Body of pancreas (tissue), 4 donors: Measurements from ENCODE around the gene TFIP11. TPM values are rescaled to one million over a fixed set of nuclear protein-coding genes. Genes with fewer than 3 reads are reported as not detected.
"Not testable (repeated sequence)": the region's sequence is repeated elsewhere in the genome, so short reads cannot be mapped to it uniquely, and the experiment has no call there.

Experiments used
- ATAC-seq: fragments of 150-250 bp; one replicate; pipeline ENCODE4 v1.9.1; 2016
- DNase-seq, 4 donors: peaks; one replicate each; pipeline ENCODE4 v3.0.0-alpha.2; 2019
- H3K27ac ChIP-seq, 4 donors: fragments of 200-600 bp; sonication (generic); 1 replicate in 3 of 4; 2 replicates in 1 of 4; pipeline versions ENCODE4 v1.5.1 to v1.6.1; 2016 to 2019; ENCODE audit warnings: mild to moderate bottlenecking in 1 of 4, mixed read lengths in 1 of 4, moderate library complexity in 1 of 4
- H3K27me3 ChIP-seq, 2 donors: fragments of 200-600 bp; sonication (generic); one replicate each; pipeline ENCODE4 v1.6.0; 2016; ENCODE audit warnings: mild to moderate bottlenecking in 1 of 2
- H3K36me3 ChIP-seq, 2 donors: fragments of 200-600 bp; sonication (generic); replicated peaks in 1 of 2; 2 replicates each; pipeline ENCODE4 v1.5.1; 2016; ENCODE audit warnings: low read depth in 2 of 2; ENCODE audit not compliant: insufficient read depth in 1 of 2
- H3K4me1 ChIP-seq: fragments of 200-600 bp; sonication (generic); one replicate; pipeline ENCODE4 v1.6.0; 2016
- H3K4me3 ChIP-seq, 2 donors: fragments of 200-600 bp; sonication (generic); 1 replicate in 1 of 2; 2 replicates in 1 of 2; pipeline ENCODE4 v1.5.1; 2016 to 2019
- H3K9me3 ChIP-seq, 3 donors: fragments of 200-600 bp; sonication (generic); 1 replicate in 2 of 3; 2 replicates in 1 of 3; pipeline ENCODE4 v1.5.1; 2016
- POLR2A ChIP-seq, 3 donors: fragments of 450-650 bp; IDR thresholded peaks; one replicate each; pipeline ENCODE4 v1.6.1; 2016; ENCODE audit warnings: antibody characterized with exemption in 3 of 3, mild to moderate bottlenecking in 2 of 3
- WGBS, 2 donors: methylation state at CpG; one replicate each; pipeline ENCODE4 v1.1.5; 2017; 5-methylcytosine and 5-hydroxymethylcytosine counted together
- intact Hi-C: fragments of 100-400 bp; cut with DNase I; formaldehyde crosslinking; loops from one replicate; pipeline ENCODE4 v1.15.1; 2023
- total RNA-seq, 2 donors: library from RNA; depleted of rRNA; stranded (reverse); fragments of >200 nt; gene quantifications; one replicate each; pipeline ENCODE4 v1.1.0, GENCODE V29; 2016
- TF ChIP-seq, protein P1 (sequence below), 7 experiments: fragments of 450-650 bp in 4 of 7; fragments of 200-600 bp in 3 of 7; sonication (generic) in 3 of 7; IDR thresholded peaks; one replicate each; pipeline ENCODE4 v1.5.1; 2016 to 2019; ENCODE audit warnings: antibody characterized with exemption in 7 of 7

TFIP11 gene
- total RNA-seq, 2 donors from 2014 or later, result 26.2 to 32.3 TPM

GRCh38 chr22:26529345-26529744, 17.1 kb upstream of the TFIP11 start:
- Histone ChIP-seq H3K4me3 (no peak overlapping the region), H3K36me3 (peaks cover 3 to 18% of the 10 kb centered on the region in 2 donors), H3K27me3 (no peaks in the 10 kb centered on the region), H3K9me3 (no peaks in the 10 kb centered on the region), H3K27ac (peak overlapping the region; percentile 77 to 80 (median 78)), H3K4me1 (peaks cover 64% of the 10 kb centered on the region)
- peak; percentile 73 to 84 (median 76) for DNase-seq
- TF ChIP-seq POLR2A (IDR thresholded peaks at IDR 0.05), result no peak
- TF ChIP-seq, protein P1, sequence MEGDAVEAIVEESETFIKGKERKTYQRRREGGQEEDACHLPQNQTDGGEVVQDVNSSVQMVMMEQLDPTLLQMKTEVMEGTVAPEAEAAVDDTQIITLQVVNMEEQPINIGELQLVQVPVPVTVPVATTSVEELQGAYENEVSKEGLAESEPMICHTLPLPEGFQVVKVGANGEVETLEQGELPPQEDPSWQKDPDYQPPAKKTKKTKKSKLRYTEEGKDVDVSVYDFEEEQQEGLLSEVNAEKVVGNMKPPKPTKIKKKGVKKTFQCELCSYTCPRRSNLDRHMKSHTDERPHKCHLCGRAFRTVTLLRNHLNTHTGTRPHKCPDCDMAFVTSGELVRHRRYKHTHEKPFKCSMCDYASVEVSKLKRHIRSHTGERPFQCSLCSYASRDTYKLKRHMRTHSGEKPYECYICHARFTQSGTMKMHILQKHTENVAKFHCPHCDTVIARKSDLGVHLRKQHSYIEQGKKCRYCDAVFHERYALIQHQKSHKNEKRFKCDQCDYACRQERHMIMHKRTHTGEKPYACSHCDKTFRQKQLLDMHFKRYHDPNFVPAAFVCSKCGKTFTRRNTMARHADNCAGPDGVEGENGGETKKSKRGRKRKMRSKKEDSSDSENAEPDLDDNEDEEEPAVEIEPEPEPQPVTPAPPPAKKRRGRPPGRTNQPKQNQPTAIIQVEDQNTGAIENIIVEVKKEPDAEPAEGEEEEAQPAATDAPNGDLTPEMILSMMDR (IDR thresholded peaks at IDR 0.05), result no peak
- ATAC-seq, result peak; percentile 89
- WGBS, 2 donors, result 25 to 29% methylated on average over 2 of the region's 2 CpGs
- intact Hi-C loops, result no loop called here

- 54 to 58% methylated on average over 6 to 9 of the region's 9 CpGs for WGBS, 2 donors
These were observed 16.2 kb upstream of the TFIP11 start for GRCh38 chr22:26528518-26528917.

DNA sequence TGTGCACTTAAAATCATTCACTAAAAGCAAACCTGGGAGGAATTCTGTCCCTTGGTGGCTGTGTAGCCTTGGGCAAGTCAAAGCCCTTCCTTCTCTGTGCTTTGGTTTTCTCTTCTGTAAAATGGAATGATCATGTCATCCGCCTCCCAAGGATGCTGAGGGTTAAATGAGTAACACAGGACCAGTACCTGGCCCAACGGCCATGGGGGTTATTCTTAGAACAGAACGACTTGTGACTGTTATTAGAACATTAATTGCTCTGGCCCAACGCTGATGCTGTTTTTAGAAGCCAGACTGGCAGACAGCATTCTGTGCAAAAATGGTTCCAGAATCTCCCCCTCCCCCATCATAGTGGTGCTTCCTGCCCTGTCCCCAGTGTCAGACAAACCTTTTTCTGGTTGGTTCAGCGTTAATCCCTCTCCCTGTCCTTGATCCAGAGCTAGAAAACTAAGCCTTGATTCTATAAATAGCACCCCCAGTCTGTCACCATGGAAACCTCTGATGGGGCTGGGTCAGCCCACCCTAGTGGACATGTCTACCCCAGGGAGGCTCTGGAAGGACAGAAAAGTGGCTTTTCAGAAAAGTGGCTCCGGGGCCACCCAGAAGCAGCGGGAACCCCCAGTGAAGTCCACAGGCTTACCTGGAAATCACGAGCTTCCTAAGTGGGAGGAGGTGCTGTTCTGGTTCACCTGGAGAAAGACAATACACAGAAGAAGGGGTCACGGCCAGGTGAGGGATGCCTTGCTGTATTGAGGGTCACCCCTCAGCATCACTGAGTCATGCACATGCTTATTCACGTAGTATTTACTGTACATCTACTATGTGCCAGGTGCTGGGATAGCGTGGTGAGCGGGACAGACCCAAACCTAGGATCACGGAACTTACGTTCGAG, 15.5 kb upstream of the TFIP11 start:
- no peak for TF ChIP-seq POLR2A (IDR thresholded peaks at IDR 0.05)
- TF ChIP-seq, protein P1 (IDR thresholded peaks at IDR 0.05), result no peak
- no peaks in the 10 kb centered on the region for H3K27me3 ChIP-seq
- 60 to 64% methylated on average over 15 of the region's 15 CpGs for WGBS, 2 donors
- peaks cover 63% of the 10 kb centered on the region for H3K4me1 ChIP-seq
- H3K9me3 ChIP-seq, result no peaks in the 10 kb centered on the region
- DNase-seq (no peak), ATAC-seq (peak; percentile 2)
- H3K27ac ChIP-seq, result peak overlapping the region; percentile 77 to 80 (median 78)
- H3K36me3 ChIP-seq, result peaks cover 3 to 15% of the 10 kb centered on the region in 2 donors
- no peak overlapping the region for H3K4me3 ChIP-seq
- intact Hi-C loops, result no loop called here

More at GRCh38 chr22:26528518-26528917, 16.2 kb upstream of the TFIP11 start:
- peaks cover 3 to 18% of the 10 kb centered on the region in 2 donors for H3K36me3 ChIP-seq
- H3K4me1 ChIP-seq, result peaks cover 63% of the 10 kb centered on the region
- H3K4me3 ChIP-seq, intact Hi-C loops, H3K27me3 ChIP-seq, H3K9me3 ChIP-seq: not testable (repeated sequence)
- ATAC-seq (peak; percentile 10), DNase-seq (peak in 3 of 4 donors; percentile 46 to 54 (median 46))
- peak overlapping the region; percentile 77 to 80 (median 78) for H3K27ac ChIP-seq

- no peak for TF ChIP-seq POLR2A (IDR thresholded peaks at IDR 0.05)
- Histone ChIP-seq H3K4me1 (peaks cover 63% of the 10 kb centered on the region), H3K4me3 (no peak overlapping the region), H3K9me3 (no peaks in the 10 kb centered on the region), H3K36me3 (peaks cover 3 to 9% of the 10 kb centered on the region in 2 donors), H3K27me3 (no peaks in the 10 kb centered on the region), H3K27ac (peak overlapping the region in 3 of 4 donors; percentile 36 to 80 (median 77))
- DNase-seq (no peak), ATAC-seq (no peak)
- 54% methylated on average over 3 of the region's 3 CpGs for WGBS, 2 donors
- intact Hi-C loops, result no loop called here
These were observed 14.9 kb upstream of the TFIP11 start for GRCh38 chr22:26527167-26527566.

GRCh38 chr22:26525946-26526564, 13.8 kb upstream of the TFIP11 start:
- DNase-seq, result no peak
- H3K36me3 ChIP-seq, result peaks cover 3% of the 10 kb centered on the region in 2 donors
- H3K27ac ChIP-seq, result peak overlapping the region in 2 of 4 donors; percentile 56 to 80
- H3K4me1 ChIP-seq, result peaks cover 62% of the 10 kb centered on the region
- intact Hi-C loops, result no loop called here
- TF ChIP-seq, protein P1 (IDR thresholded peaks at IDR 0.05), result no peak
- TF ChIP-seq POLR2A (IDR thresholded peaks at IDR 0.05), result no peak
- 60 to 68% methylated on average over 7 of the region's 7 CpGs for WGBS, 2 donors
- H3K27me3 ChIP-seq, result no peaks in the 10 kb centered on the region
- no peak for ATAC-seq
- H3K9me3 ChIP-seq, result no peaks in the 10 kb centered on the region
- no peak overlapping the region for H3K4me3 ChIP-seq
